NCI-H187 treated with DMSO at 0.1 percent for 48 hours (cell line): ENCODE measurements around the gene AK4.

Experiments used
- DNase-seq: peaks from one replicate; lab custom pipeline; 2025; lab: John Stamatoyannopoulos, UW

AK4 gene

DNA sequence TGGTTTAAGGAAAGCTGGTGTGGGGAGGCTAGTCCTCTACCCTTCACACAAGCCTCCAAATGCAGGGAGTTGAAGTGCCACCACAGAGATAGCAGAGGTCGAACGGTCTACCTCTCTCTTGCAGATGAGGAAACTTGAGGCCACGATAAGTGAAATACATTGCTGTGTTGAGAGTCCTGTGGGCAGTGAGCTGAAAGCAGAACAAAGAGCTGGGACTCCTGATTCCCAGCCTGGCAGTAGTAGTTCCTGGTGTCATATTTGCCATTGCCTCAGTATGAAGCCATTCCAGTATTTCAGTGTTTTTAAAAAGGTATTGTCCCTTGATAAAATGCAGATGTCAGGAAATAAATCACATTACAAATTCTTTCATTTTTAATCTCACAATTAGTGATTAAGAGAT, 28.6 kb downstream of the AK4 start:
- no peak for DNase-seq

DNA sequence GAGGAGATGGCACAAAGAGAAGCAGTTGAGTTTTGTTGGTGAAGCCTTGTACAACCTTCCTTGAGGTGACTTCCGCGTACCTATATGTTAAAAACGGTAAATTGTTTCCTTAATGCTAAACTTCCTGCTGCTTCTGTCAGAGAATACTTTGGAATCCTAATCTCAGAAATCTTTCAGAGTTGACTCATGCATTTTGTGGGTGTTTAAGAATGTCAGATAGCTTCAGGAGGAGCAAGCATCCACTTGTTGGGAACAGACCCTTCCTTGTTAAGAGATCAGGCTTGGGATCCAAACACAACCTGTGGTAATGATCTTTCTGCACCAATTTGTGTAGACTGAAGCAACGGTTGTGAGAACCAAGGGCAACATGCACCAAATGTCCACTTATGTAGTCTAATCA, 29.5 kb downstream of the AK4 start:
- DNase-seq = no peak

DNA sequence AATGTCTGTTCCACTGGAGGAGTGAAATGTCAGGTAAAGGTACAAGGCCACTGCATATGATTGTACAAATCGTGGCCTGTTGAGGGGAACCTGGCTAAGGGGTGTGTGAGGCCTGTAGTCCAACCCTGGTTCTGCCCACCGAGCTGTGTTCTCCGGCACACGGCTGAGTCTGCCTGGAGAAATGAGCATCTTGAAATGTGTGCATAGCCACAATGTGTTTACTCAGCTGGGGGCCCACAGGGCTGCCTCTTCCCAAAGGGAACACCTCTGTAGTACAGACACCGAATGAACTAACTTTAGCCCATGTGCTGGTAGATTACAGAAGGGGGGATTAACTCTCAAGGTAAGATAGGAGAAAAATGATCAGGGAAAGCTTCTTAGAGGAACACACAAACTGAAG, 30.2 kb downstream of the AK4 start:
- DNase-seq = no peak

DNA sequence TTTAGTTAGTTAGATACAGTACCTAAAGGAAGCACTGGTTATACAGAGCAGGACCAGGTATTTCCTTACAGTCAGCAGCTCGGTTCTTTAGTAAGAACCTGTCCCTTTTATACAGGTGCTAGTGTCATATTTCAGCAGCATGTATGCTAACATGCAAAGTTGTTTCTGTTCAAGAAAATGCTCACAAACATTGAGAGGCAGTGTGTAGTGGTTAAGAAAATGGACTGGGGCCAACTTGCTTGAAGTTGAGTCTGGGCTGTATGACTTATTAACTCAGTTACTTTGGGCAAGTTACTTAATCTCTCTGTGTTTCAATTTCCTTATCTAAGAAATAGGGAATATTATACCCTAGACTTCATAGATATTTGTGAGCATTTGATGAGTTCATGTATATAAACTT, 31.1 kb downstream of the AK4 start:
- DNase-seq = no peak

DNA sequence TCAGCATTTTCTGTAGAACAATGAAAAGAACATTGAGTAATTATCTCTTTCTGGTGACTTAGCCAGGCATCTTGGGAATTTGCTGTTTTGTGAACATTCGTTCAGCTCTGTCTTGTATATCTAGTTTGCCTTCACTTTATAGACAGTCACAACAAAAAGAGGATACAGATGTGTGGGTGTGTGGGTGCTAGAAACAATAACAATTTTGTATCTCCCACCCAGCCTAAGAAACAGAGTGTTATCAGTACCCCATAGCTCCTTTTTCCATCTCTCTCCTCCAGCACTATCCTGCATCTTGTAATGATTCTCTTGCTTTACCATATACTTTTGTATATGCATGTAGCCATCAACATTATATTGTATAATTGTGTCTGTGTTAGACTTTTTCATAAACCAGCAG, 33.0 kb downstream of the AK4 start:
- DNase-seq = no peak

DNA sequence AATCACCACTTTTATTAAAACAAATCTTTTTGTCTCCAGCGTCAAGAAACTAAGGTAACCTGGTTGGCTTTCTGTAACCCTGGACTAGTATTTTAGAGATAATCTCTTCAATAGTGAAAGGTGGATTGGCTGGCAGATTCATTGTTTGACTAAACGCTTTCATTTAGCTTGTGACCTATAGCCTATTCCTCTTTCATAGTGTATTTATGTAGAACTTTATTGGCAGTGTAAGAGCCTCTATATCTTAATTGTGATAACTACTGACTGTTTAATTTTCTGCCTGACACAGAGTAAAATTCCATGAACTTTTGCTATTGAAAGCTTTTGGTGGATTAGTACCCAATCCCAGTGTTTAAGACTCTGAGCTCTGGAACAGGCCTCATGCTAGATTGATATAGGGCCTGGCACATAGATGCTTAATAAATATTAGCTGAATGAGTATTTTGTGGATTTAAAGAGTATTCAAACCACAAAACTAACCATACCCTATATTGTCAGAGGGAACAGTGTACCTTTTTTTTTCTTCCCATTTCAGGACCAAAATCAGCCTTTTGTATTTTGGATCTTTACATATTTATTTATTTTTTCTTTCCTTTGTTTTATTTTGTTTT, 34.8 kb downstream of the AK4 start:
- no peak for DNase-seq

DNA sequence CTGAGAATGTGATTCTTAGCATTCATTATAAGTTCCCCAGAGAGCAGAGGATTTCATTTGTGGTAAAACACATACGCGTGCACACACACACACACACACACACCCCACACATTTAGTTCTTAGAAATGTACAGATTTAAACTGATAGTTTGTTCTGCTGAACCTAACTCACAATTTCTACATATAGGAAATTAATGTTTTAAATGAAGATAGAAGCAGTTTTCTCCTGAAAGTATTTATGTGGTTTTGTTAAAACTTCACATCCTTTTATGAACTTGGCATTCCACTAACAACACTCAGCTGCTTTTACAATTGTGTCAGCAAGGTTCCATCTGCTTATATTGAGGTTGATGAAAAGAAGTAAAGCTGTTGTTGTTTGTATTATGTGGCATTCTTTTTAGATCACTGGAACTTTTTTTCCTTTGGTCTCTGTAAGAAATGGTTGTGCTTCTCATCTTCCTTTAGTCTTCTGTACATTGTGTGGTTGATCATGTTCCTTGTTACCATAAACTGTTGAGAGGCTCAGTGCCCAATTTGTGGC, 41.6 kb downstream of the AK4 start:
- DNase-seq = no peak

DNA sequence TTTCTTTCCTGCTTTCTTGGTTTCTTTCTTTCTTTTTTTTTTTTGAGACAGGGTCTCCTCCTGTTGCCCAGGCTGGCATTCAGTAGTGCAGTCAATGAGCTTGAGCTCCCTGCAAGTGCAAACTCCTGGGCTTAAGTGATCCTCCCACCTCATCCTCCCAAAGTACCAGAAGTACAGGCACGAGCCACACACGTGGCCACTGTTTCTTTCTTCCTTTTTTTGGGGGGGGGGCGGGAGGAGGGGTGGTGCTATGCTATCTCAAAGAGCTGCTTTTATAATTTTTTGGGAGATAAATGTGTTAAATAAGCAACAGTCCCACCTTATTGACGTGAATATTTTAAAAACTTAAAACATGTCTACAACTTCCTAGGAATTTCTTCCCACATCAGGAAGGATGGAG, 42.2 kb downstream of the AK4 start:
- no peak for DNase-seq

DNA sequence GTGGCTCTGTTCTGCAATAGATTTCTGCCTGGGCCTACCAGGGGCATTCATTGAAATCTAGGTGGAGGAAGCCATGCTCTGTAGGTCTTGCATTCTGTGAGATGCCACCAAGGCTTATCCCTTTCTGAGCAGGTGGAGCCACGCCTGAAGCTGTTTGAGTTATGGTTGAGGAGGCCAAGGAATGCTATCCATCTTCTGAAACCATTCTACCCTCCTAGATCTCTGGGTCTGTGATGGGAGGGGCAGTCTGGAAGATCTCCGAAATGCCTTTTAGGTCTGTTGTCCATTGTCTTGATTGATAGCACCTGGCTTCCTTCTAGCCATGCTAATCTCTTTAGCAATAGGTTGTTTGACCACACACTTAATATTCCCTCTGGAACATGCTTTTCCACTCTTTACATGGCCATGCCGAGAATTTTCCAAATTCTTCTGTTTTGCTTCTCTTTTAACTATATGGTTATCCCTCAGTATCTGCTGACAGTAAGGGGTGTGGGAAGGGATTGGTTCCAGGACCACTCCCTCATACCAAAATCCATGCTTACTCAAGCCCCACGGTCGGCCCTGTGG, 45.2 kb downstream of the AK4 start:
- DNase-seq = no peak

DNA sequence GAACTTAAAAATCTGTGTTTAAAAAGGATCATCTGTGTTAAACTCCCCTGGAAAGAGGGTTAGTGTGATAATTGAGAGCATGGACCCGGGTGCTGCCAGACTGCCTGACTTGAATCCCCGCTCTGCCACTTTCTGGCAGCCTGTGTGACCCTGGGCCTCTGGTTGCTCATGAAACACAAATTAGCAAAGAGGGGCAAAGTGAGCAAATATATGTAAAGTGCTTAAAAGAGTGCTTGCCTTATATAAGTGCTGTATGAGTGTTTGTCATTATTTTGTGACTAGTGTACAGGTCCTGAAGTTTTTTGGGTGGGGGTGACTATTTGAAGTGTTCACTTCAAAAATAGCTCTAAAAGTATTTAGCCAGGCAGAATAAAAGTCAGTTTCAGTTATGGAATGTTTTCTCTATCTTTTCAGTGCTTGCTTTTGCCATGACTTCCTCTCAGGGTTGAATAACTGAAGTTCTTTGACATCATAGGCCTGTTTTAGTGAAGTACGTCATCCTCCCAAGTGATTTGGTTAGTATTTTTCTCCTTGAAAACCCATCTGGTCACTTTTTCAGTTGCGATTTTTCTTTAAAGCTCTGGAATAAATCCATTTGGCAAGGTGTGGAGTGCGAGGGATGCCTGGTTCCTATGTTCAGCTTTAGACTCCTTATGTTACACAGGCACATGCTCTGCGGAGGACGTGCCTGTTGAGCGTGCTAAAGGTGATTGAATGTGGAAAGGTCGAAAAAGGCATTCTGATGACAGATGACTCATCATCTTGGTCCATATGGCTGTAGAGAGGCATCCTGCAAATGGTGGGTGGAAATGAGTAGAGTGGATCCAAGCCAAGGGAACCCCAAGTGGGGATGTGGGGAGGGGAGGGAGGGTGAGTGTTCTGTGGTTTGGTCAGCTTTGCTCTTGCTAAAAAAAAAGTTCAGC, 47.8 kb downstream of the AK4 start:
- no peak for DNase-seq

DNA sequence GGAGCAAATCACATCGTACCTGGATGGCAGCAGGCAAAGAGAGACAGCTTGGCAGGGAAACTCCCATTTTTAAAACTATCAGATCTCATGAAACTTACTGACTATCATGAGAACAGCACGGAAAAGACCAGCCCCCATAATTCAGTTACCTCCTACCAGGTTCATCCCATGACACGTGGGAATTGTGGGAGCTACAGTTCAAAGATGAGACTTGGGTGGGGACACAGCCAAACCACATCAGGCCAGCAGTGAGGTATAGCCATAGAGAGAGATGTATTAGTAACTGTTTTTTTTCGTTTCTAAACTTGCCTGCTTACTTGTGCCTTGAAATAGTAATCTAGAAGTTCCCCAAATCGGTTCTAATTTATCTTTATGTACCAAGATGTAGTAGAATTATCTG, 48.9 kb downstream of the AK4 start:
- no peak for DNase-seq

DNA sequence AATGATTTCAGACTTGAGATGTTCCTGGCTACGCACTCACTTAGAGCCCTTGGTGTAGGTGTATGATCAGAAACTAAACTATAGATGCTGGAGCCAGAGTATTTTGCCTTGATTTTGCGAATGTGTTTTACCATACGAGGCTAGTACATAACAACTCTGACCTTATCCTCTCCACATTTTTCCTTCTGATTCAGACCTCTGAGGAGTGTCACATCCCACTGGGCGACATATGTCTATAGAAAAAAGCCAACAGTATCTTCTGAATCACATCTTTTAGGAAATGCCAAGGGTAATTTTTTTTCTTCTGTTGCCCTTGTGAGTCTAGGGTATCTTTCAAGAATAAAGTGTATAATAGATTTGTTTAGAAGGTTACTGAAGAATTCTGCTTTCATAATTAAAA, 49.6 kb downstream of the AK4 start:
- no peak for DNase-seq

DNA sequence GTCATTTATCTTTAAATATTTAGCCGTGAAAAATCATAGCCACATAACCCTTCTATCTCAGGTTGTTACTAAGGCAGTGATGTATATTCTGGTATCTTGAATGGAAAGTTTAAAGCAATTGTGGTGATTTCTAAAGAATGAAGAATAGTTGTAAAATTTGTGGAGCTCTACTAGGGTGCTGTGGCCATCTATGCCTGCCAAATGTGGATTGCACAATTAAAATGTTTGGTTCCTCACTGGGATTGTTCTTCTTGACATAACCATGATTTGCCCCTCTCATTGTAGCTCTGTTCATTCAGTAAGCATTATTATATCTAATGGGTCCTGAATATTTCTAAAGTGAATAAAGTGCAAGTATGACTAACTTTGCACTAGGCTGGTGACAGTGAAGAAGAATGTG, 50.1 kb downstream of the AK4 start:
- no peak for DNase-seq

DNA sequence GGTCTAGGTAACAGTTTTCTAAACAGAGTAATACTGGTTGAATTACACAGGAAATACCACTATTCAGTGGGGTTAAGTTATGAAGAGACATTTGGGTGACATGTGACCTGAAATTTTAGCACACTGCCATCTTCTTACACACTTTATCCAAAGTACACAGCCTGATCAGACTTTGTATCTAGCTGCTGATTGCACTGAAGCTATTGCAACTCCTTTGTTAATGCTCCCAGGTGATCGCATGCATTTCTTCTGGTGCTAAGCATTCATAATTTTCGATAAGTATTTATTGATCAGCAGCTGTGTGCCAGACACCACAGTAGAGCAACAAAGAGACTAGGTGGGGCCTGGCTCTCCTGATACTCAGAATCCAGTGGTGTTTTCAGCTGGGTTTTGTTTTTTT, 52.4 kb downstream of the AK4 start:
- no peak for DNase-seq

DNA sequence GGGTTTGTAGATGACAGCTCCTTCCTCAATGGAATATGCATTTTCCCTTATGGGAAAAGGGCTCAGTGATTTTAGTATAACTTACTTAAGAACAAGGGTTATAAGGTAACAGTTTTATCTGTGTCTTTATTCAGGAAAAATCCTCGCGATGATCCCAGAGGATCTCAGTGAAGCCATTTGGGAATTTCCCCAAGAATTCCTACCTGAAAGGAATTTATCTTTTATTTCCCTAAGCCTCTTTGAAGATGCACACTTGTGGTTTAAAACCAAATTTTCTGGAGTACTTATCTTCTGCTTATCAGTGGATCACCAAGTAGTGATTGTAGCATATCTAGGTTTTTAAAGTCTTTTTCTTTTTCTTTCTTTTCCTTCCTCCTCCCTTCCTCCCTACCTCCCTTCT, 58.8 kb downstream of the AK4 start:
- no peak for DNase-seq

DNA sequence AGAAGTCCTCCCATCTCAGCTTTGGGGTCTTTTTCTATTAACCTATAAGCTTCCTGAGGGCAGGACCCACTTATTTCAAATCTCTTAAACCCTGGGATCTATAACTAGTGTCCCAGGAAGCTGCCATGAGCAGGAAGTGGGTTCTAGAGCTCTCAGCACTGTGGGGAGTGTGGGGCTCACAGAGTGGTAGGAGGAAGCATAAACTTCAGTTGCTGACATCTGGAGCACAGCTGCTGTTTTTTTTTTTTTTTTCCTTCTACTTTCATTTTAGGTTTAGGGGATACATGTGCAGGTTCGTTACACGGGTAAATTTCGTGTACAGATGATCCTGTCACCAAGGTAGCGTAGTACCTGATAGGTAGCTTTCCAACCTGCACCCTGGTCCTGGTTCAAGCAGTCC, 59.3 kb downstream of the AK4 start:
- DNase-seq = no peak

DNA sequence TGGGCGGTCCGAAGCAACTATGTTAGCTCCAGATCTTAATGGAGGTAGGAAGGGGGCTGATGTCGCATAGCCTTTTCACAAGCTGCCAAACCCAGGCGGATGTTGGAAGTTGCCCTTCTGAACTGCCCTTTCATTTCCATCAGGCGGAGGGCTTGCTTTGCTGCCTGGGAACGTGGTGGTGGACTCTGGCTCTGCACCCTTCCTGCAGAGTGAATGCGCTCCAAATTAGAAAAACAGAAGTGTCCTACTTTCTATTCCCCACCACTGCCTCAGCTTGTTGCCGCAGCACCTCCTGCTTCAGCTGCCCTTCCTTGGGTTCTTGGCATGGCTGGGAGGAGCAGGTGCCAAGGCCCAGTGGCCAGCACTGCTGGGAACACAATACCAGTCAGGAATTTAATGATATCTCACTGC, 60.6 kb downstream of the AK4 start:
- no peak for DNase-seq

DNA sequence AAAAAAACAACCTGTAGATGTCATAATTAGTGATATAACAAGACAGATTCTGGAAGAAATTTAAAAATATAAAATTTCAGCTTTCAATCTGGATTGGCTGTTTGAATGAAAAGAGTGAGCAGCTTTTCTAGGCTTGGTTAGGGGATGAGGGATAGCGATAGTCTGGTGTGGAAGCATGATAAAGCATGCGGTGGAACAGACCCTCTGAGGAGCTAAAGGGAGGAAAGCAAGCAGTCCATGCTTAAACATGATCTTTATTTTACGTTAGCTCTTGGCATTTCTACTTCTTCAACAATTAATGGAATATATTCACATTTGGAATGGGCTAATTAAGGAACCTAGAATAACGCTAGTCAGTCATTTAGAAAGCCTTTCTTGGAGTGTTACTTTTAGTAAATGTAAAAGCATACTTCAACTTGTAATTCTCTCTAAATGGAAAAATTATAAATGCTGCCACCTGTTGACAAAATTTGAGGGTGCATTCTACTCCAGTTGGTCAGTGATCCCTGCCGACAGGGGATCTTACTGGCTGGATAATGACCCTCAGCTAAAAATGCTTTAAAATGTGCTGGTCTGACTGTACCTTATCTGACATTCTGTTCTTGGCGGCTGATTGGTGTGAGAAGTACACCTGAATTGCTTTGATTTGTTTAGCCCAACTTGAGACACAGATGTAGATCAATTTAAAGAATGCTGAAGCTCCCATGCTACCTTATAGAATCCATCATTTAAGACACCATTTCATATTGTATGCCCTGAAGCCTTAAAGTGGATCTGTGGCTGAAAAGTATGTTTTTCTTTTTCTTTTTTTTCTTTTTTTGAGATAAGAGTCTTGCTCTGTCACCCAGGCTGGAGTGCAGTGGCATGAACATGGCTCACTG, 61.2 kb downstream of the AK4 start:
- DNase-seq = no peak

DNA sequence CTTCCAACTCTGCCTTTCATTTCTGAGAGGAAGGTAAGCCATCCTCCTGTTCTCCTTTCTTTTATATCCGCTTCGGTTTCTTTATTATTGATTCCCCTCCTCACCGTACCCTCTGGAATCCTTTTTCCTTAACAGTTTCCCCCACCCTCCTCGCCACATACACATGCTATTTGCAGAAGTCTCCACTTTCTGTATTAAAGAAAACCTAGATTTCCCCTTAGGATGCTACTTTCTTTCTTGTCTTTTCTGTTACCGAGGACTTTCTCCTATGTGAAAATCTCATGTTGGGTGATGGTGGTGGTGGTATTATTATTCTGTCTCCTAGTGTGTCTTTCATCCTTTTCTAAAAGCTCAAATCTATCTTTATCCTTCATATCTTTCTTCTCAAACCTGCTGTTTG, 62.3 kb downstream of the AK4 start:
- DNase-seq = no peak

DNA sequence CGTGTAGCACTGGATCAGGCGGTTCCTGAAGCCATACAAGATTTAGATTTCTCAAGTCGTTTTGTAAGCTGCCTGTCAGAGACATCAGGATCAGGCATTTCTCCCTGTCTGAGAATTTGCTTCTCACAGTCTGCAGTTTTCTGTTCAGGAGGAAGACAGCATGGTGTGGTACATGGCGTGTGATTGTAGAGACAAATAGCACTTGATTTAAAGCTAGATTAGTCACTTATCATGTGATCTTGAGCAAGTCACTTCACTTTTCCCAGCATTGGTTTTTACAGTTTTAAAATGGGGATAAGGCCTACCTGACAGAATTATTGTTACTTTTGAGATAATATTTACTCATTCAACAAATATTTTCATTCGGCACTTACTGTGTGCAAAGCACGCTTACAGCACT, 63.3 kb downstream of the AK4 start:
- DNase-seq = no peak

DNA sequence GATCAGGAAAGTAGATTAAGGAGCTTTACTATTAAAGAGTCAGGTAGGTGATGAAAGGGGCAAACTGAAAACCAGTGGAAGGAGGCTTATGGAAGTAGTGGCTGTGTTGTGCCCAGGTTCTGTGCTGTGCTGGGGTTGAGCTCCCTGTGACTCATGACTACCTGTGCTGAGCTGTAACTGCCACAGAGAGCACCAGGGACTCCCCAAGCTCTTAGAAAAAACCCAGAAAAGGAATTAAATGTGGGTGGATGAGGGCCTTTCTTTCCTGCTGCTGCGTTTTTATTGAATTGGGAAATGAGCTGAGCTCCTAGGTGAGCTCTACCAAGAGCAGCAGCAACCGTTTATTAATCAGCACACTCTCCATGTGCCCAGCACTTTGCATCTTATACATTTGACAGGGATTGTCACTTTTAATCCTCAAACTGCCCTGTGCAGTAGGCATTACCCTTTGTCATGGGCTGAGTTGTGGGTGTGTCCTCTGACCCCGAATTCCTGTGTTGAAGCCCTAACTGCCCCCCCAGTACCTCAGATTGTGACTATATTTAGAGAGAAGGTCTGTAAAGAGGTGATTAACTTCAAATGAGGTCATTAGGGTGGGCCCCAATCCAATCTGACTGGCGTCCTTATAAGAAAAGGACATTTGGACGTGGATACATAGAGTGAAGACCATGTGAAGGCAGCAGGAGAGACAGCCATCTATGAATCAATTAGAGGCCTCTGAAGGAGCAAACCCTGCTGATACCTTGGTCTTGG, 65.4 kb downstream of the AK4 start:
- DNase-seq = no peak
